ENCODE measurements around the gene F8.
"Not testable (repeated sequence)": the region's sequence is repeated elsewhere in the genome, so short reads cannot be mapped to it uniquely, and the experiment has no call there.

The F8 gene

DNA sequence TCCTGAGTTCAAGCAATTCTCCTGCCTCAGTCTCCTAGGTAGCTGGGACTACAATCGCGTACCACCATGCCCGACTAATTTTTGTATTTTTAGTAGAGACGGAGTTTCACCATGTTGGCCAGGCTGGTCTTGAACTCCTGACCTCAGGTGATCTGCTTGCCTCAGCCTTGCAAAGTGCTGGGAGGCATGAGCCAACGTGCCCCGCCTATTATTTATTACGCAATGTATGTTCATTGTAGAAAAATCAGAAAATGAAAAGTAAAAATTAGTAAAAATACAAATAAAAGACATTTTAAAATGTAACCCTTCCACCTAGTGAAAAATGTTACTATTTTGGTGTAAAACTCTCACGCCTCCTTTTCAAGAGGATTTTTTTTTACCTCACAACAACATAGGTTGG is 122.2 kb downstream of the F8 start:
- no peak for DNase-seq (ENCODE audit: low read depth, low spot score)
- no peak overlapping the region for H3K4me3 ChIP-seq (ENCODE audit: low read length)

DNA sequence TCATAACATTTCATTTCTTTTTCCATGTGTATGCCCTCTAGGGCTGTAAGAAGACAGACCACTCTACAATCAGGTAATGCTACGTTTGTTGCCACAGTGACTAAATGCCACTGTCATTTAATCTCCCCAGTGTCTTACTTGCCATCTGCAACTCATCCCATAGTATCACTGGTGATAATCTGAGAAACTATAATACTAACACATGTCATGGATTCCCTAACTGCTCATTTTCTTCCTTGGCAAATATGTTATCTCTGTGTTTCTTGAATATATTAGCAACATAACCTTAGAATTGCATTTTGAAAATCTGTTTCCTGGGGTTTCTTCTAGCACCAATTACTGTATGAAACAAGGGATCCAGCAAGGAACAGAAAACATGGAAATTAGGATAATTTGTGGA is 130.2 kb downstream of the F8 start:
- H3K4me3 ChIP-seq (ENCODE audit: low read length): no peak overlapping the region
- no peak for DNase-seq (ENCODE audit: low read depth, low spot score)

DNA sequence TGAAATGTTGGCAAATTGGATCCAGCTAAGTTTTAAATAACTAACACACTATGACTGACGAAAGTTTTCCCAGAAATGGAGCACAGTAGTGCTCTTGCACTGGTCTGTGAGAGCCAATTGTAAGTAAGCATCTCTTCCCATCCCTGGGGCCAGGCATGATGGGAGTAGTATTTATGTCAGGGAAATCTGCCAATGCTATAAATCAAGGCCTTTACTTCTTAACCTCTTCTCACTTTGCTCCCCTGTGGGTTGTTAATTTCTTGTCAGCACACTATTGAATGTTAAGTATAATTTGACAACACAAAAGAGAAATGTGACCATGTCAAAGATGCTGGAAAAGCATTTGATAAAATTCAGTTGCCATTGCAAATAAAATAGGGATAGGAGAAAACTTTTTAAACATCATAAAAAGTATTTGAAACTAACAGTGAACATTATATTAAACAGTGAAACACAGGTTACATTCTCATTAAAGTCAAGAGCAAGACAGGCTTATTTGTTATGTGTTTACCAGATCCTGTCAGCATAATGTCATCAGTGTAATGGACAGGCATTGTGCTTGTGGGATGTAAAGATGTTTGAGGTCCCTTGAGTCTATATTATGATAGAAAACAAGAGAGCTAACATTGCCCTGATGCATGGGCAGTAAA is 131.4 kb downstream of the F8 start:
- H3K4me3 ChIP-seq (ENCODE audit: low read length): no peak overlapping the region
- no peak for DNase-seq (ENCODE audit: low read depth, low spot score)

DNA sequence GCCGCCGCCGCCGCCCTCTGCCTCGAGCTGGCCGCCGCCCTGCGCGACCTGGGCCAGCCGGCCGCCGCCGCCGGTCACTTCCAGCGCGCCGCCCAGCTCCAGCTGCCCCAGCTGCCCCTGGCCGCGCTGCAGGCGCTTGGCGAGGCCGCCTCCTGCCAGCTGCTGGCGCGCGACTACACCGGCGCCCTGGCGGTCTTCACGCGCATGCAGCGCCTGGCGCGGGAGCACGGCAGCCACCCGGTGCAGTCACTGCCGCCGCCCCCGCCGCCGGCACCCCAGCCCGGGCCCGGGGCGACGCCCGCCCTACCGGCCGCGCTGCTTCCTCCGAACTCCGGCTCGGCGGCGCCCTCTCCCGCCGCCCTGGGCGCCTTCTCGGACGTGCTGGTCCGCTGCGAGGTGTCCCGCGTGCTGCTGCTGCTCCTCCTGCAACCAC is 135.7 kb downstream of the F8 start:
- not testable (repeated sequence) for H3K4me3 ChIP-seq (ENCODE audit: low read length); DNase-seq (ENCODE audit: low read depth, low spot score)

DNA sequence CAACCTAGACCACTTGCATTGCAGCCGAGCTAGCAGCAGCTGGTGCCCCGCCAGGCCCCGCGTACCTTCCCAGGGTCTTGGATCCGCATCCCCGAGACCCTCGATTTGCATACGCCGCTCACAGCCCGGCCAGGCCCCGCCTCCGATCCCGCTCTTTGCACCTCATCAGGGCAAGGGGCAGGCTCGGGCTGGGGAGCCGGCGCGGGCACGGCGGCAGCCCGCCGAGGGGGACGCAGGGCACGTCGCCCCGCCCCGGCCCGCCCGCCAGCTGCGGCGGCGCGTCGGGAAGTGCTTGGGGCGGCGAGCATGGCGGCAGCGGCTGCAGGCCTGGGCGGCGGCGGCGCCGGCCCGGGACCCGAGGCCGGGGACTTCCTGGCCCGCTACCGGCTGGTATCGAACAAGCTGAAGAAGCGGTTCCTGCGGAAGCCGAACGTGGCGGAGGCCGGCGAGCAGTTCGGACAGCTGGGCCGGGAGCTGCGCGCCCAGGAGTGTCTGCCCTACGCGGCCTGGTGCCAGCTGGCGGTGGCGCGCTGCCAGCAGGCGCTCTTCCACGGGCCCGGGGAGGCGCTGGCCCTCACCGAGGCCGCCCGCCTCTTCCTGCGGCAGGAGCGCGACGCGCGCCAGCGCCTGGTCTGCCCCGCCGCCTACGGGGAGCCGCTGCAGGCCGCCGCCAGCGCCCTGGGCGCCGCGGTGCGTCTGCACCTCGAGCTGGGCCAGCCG is 136.3 kb downstream of the F8 start, which contains the start of gene F8A1:
Gene F8A1 (plus strand): TSS at position 287 of the 720 bp plus-strand sequence. CDS start 20 bp downstream, at position 307.
- DNase-seq (ENCODE audit: low read depth, low spot score): not testable (repeated sequence)
- peak within 1 kb of the TSS; percentile 27 for H3K4me3 ChIP-seq (ENCODE audit: low read length)

DNA sequence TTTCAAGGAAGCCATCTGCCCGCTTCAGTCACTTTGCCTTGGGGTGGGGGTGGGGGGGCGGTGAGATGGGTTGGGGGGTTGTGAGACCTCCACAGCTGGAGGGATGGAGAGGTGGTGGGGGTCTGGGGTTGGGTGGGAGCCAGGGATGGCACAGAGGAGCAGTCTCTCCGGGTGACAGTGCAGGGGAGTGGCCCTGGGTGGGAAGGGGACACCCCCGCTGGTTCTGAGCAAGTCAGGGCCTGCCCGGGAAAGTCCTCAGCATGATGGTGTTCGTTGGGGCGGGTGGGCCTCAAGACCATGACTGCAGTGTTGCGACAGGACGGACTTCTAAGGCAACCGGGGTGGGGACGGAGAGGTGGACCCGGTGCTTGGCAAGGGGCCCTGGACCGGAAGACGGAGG is 137.0 kb downstream of the F8 start:
- DNase-seq (ENCODE audit: low read depth, low spot score); H3K4me3 ChIP-seq (ENCODE audit: low read length): not testable (repeated sequence)

DNA sequence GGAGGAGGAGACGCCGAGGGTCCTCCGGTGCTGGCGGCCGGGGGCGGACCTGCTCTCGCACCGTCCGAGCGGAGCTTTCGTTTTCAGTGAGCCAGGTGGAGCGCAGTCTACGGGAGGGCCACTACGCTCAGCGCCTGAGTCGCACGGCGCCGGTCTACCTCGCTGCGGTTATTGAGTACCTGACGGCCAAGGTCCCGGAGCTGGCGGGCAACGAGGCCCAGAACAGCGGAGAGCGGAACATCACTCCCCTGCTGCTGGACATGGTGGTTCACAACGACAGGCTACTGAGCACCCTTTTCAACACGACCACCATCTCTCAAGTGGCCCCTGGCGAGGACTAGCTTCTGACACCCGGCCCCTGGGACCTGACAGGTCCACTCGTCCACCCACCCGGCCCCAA is 137.5 kb downstream of the F8 start:
- H3K4me3 ChIP-seq (ENCODE audit: low read length); DNase-seq (ENCODE audit: low read depth, low spot score): not testable (repeated sequence)

DNA sequence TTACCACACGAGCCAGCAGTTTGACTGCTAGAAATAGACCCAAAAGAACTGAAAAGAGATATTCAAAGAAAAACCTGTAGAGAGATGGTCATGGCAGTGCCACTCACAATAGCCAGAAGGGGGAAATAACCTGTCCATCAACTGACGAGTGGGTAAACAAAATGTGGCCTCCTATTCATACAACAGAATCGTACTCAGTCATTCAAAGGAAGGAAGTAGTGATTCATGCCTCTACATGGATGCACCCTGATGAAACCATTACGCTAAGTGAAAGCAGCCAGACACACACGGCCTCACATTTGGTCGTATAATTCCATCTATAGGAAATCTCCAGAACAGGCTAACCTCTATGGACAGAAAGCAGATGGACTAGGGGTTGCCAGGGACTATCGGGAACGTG is 138.5 kb downstream of the F8 start:
- H3K4me3 ChIP-seq (ENCODE audit: low read length); DNase-seq (ENCODE audit: low read depth, low spot score): not testable (repeated sequence)

DNA sequence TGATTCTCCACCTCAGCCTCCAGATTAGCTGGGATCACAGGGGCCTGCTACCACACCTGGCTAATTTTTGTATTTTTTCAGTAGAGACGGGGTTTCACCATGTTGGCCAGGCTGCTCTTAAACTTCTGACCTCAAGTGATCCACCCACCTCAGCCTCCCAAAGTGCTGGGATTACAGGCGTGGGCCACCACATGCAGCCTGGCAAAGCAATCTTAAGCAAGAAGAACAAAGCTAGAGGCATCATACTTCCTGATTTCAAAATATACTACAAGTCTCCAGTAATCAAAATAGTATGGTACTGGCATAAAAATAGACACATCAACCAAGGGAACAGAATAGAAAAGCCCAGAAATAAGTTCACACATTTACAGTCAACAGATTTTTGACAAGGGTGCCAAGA is 149.2 kb downstream of the F8 start:
- no peak for DNase-seq (ENCODE audit: low read depth, low spot score)
- H3K4me3 ChIP-seq (ENCODE audit: low read length): no peak overlapping the region

DNA sequence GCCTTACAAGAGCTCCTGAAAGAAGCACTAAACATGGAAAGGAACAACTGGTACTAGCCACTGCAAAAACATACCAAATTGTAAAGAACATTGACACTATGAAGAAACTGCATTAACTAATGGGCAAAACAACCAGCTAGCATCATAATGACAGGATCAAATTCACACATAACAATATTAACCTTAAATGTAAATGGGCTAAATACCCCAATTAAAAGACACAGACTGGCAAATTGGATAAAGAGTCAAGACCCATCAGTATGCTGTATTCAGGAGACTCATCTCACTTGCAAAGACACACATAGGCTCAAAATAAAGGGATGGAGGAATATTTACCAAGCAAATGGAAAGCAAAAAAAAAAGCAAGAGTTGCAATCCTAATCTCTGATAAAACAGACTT is 154.0 kb downstream of the F8 start:
- not testable (repeated sequence) for DNase-seq (ENCODE audit: low read depth, low spot score); H3K4me3 ChIP-seq (ENCODE audit: low read length)

DNA sequence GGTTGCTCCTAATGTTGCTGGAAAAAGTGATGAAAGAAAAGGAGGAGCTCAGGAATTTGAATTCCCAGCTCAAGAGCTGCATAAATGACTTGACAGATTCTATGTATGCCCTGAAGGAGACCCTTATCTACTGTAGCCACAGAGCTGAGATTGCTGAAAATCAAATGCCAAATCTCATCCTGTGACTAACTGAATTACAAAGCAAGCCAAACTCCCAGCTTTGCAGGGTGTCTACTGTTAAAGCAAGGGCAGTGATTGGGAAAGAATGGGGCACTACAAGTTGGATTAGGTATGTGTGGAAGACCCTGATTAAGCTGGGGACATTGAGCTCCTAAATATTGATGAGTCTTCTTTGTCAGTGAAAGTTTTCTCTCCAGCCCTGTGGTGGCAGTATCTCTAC is 167.3 kb downstream of the F8 start:
- no peak for DNase-seq (ENCODE audit: low read depth, low spot score)
- H3K4me3 ChIP-seq (ENCODE audit: low read length): no peak overlapping the region

DNA sequence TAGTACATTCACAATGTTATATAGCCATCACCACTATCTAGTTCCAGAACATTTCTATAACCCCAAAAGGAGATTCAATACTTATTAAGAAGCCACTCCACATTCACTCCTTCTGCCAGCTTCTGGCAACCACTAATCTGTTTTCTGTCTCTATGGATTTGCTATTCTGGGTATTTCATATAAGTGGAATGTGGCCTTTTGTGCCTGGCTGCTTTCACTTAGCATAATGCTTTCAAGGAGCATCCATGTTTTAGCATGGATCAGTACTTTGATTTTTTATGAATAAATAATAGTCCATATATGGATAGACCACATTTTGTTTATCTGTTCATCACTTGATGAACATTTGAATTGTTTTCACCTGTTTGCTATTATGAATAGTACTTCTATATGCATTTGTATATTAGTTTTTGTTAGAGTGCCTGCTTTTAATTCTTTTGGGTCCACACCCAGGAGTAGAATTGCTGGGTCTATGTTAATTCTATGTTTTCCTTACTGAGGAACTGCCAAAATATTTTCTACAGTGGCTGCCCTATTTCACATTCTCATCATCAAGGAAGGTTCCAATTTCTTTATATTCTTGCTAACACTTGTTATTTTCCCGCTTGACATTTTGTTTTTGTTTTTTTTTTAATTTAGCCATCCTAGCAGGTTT is 171.4 kb downstream of the F8 start:
- no peak for DNase-seq (ENCODE audit: low read depth, low spot score)
- no peak overlapping the region for H3K4me3 ChIP-seq (ENCODE audit: low read length)

DNA sequence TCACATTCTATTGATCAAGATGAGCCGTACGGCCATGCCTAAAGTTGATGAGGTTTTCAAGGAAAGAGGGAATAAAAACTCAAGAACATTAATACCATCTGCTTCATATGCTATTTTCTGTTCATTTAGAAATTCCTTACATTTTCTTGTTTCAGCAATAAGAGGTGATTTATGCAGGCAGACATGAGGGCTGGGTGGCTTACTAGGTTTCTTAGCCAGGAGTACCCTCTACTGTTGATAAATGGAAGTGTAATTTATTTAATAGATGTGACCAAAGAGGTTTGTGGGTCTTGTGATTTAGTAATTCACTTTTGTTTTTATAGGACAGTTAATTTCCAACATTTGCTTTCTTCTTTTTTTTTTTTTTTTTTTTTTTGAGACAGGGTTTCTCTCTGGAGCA is 181.7 kb downstream of the F8 start:
- peak; percentile 47 for DNase-seq (ENCODE audit: low read depth, low spot score)
- no peak overlapping the region for H3K4me3 ChIP-seq (ENCODE audit: low read length)

DNA sequence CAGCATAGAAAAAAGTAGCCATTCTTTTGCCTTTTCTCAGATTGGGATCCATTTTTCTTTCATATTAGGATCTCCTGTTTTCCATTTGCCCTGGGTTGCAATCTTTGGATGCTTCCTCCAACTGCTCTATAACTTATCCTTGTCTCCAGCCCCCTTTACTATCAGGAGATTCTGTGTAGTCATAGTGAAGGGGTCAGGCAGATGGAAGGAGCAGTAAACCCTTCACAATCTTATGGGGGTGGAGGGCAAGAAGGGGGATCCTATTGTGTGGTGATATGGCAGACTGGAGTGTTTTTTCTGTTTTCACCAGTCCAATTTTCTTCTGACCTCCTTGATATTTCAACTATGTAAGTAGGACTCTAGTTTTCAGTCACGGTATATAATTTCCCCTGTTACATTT is 186.4 kb downstream of the F8 start:
- H3K4me3 ChIP-seq (ENCODE audit: low read length): no peak overlapping the region
- no peak for DNase-seq (ENCODE audit: low read depth, low spot score)

DNA sequence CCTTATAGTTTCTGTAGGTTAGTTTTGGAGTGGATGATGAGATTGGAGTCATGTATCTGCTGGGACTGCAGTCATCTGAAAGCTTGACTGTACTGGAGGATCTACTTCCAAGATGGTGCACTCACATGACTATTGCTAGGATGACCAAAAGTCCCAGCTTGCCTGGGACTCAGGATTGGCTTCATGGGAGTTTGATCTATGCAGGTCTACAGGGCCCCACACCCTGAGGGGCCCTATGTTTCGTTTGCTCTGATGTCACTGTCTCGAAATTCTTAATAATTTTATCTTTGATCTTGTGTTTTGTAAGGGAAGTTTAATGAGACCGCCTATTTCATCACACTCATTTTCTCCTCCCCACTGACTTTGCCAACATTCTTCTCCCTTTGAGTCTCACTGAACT is 188.0 kb downstream of the F8 start, which contains the start of gene SMIM9:
Gene SMIM9 (minus strand): TSS at position 101 of the 400 bp plus-strand sequence. CDS start 3,806 bp downstream, outside the sequence.
- DNase-seq (ENCODE audit: low read depth, low spot score): no peak
- no peak within 1 kb of the TSS for H3K4me3 ChIP-seq (ENCODE audit: low read length)

DNA sequence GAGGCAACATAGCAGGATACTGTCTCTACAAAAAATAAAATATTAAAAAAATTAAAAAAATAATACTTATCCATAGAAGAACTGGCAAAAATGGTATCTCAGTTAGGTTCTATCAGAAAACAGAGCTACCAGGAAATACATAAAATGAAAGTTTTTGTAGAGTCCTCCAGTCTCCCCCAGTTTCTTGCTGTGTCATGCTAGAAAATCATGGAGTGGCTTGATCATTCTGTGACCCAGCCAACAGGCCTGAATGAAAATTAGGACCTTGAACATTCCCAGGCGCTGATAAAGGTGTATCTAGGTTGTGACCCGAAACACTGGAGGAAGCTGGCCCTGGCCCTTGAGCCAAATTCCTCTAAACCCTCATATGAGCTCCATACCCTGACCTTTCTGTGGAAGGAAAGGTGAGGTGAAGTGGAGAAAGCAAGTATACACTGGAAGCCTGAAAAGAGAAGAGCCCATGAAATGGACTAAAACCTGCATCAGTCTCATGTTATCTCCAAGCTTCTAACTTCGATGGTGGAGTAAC is 188.7 kb downstream of the F8 start:
- DNase-seq (ENCODE audit: low read depth, low spot score): no peak
- H3K4me3 ChIP-seq (ENCODE audit: low read length): no peak overlapping the region

DNA sequence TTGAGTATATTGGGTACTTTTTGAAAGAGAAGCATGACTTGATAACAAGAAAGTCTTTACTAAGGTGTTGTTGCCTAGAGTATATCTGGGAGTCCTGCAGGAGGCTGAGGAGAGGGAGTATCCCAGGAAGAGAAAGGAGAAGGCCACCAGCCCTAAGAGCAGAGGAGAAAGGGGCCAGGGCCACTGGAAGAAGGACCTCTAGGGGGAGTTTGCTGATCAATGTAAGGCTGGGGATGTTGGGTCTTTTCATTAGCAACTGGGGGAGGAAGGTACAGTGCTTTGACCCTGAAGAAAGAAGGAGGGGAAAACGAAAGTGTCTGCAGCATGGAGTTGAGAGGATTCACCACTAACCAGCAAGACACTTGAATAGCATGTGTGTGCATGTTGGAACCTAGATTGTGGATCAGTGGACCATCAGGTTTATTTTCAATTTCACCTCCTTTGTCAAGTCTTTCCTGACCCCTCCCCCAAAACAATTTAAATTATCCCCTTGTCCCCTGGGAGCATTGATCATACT is 192.5 kb downstream of the F8 start:
- DNase-seq (ENCODE audit: low read depth, low spot score): no peak

DNA sequence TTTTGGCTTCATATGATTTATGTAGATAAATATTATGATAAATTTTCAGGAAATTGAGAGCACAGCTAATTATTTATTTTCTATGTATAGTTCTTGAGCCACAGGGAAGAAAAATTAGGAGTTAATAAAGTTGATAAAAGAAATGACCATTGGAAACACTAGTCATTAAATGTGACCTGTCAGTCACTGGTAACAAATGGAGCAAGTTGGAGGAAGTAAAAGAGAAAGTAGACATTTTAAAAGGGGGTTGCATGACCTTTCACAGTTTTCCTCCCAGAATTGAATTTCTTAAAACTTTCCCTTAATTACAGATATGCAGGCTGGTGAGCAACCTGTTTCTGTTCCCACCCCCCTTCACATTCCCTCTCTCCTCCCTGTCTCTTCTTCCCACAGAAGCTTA is 193.4 kb downstream of the F8 start:
- H3K4me3 ChIP-seq (ENCODE audit: low read length): no peak overlapping the region
- no peak for DNase-seq (ENCODE audit: low read depth, low spot score)

More for the DNA sequence above, 192.5 kb downstream of the F8 start:
- H3K4me3 ChIP-seq (ENCODE audit: low read length): no peak overlapping the region

DNA sequence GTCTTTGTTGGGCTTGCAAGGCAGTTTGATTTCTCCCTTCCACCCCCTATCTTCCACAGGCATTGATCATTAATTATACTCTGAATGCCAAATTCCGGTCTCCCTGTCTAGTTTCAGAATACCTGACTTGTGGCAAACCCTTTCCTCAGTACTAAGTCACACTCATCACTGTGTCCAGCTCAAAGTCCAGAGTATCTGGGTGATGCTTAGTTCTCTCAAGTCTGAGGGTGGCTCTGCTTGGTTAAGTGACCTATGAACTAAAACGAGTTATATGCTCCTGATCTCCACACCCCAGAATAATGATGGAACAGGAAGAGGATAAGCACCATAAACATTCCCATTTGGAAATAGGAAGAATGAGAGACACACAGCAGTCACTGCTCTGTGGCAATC is 194.5 kb downstream of the F8 start:
- DNase-seq (ENCODE audit: low read depth, low spot score): no peak
- no peak overlapping the region for H3K4me3 ChIP-seq (ENCODE audit: low read length)
